DND-41 (cell line): ENCODE results near the gene UTP14C.

Experiments used
- ATAC-seq: fragments of 200-7000 bp; cut with Tn5 transposase; 3 replicates; pipeline ENCODE4 v1.9.1; 2021; ENCODE audit warnings: low read depth; ENCODE audit not compliant: insufficient read depth
- DNase-seq: peaks from one replicate; pipeline ENCODE4 v3.0.0-alpha.2; 2020
- H2AFZ ChIP-seq: 2 replicates; pipeline ENCODE4 v1.6.0; 2012; ENCODE audit warnings: low read depth, low read length
- H3K27ac ChIP-seq: 2 replicates; pipeline ENCODE4 v1.5.1; 2012; ENCODE audit warnings: low read length, inconsistent platforms
- H3K27me3 ChIP-seq: fragments of 200-600 bp; sonication (generic); 2 replicates; pipeline ENCODE4 v1.6.0; 2012; ENCODE audit warnings: low read length, mild to moderate bottlenecking, inconsistent platforms; ENCODE audit not compliant: insufficient read depth, poor library complexity
- H3K36me3 ChIP-seq: 2 replicates; pipeline ENCODE4 v1.5.1; 2012; ENCODE audit warnings: low read length, inconsistent platforms; ENCODE audit not compliant: insufficient read depth
- H3K4me1 ChIP-seq: 2 replicates; pipeline ENCODE4 v1.5.1; 2012; ENCODE audit warnings: mild to moderate bottlenecking, low read length; ENCODE audit not compliant: insufficient read depth
- H3K4me2 ChIP-seq: 2 replicates; pipeline ENCODE4 v1.6.0; 2012; ENCODE audit warnings: mild to moderate bottlenecking, moderate library complexity, low read length, inconsistent platforms; ENCODE audit not compliant: insufficient read depth
- H3K4me3 ChIP-seq, 2 experiments: fragments of 200-600 bp in 1 of 2; shearing (Covaris generic) in 1 of 2; 2 replicates each; pipeline ENCODE4 v1.5.1; 2012 to 2016; ENCODE audit warnings: inconsistent platforms in 2 of 2, low read length in 2 of 2, mild to moderate bottlenecking in 2 of 2, low read depth in 1 of 2, moderate library complexity in 1 of 2
- H3K79me2 ChIP-seq: 2 replicates; pipeline ENCODE4 v1.6.0; 2012; ENCODE audit warnings: low read length, inconsistent platforms; ENCODE audit not compliant: insufficient read depth
- H3K9ac ChIP-seq: 2 replicates; pipeline ENCODE4 v1.6.0; 2012; ENCODE audit warnings: low read depth, mild to moderate bottlenecking, inconsistent platforms, low read length, moderate library complexity
- H3K9me3 ChIP-seq: 2 replicates; pipeline ENCODE4 v1.5.1; 2012; ENCODE audit warnings: low read length, moderate library complexity, mild to moderate bottlenecking, inconsistent platforms; ENCODE audit not compliant: insufficient read depth, severe bottlenecking
- H4K20me1 ChIP-seq: 2 replicates; pipeline ENCODE4 v1.6.0; 2012; ENCODE audit warnings: low read length; ENCODE audit not compliant: insufficient read depth
- CTCF ChIP-seq: IDR thresholded peaks from 2 replicates; pipeline ENCODE4 v1.5.1; 2012; ENCODE audit warnings: borderline replicate concordance, low read length, moderate library complexity, mild to moderate bottlenecking; ENCODE audit not compliant: poor library complexity, severe bottlenecking; ENCODE audit errors: extremely low read depth
- EZH2 ChIP-seq: IDR thresholded peaks from 3 replicates; pipeline ENCODE4 v1.6.1; 2012; ENCODE audit warnings: borderline replicate concordance, low read depth, mild to moderate bottlenecking, moderate library complexity, low read length, inconsistent platforms; ENCODE audit not compliant: severe bottlenecking

The UTP14C gene

GRCh38 chr13:52004511-52005170 is 19.9 kb upstream of the UTP14C start:
- Histone ChIP-seq H3K9ac (no peak overlapping the region), H3K9me3 (no peaks in the 10 kb centered on the region), H3K4me2 (no peak overlapping the region), H4K20me1 (no peaks in the 10 kb centered on the region; the same call in 1 of the 2 replicates), H3K79me2 (no peaks in the 10 kb centered on the region), H3K27me3 (peaks cover 17% of the 10 kb centered on the region), H2AFZ (no peak overlapping the region), H3K36me3 (no peaks in the 10 kb centered on the region), H3K4me3 (no peak overlapping the region), H3K4me1 (no peaks in the 10 kb centered on the region), H3K27ac (no peak overlapping the region)
- DNase-seq = no peak
- no peak for ATAC-seq
- no peak for TF ChIP-seq CTCF
- no peak for TF ChIP-seq EZH2

GRCh38 chr13:52005841-52006522 is 18.5 kb upstream of the UTP14C start:
- Histone ChIP-seq H3K36me3 (no peaks in the 10 kb centered on the region), H3K4me3 (no peak overlapping the region), H3K27me3 (peaks cover 30% of the 10 kb centered on the region), H3K4me1 (peaks cover 4% of the 10 kb centered on the region), H3K27ac (no peak overlapping the region), H3K9ac (no peak overlapping the region), H3K9me3 (no peaks in the 10 kb centered on the region), H3K4me2 (no peak overlapping the region), H3K79me2 (no peaks in the 10 kb centered on the region), H2AFZ (no peak overlapping the region), H4K20me1 (no peaks in the 10 kb centered on the region; the same call in 1 of the 2 replicates)
- ATAC-seq (no peak), DNase-seq (no peak)
- TF ChIP-seq EZH2 = no peak
- TF ChIP-seq CTCF = no peak

- Histone ChIP-seq H3K36me3 (no peaks in the 10 kb centered on the region), H3K9me3 (no peaks in the 10 kb centered on the region), H3K4me2 (no peak overlapping the region), H3K79me2 (no peaks in the 10 kb centered on the region), H3K9ac (no peak overlapping the region), H3K27ac (no peak overlapping the region), H3K4me1 (peaks cover 11% of the 10 kb centered on the region), H4K20me1 (no peaks in the 10 kb centered on the region; the same call in 1 of the 2 replicates), H3K4me3 (no peak overlapping the region), H3K27me3 (peaks cover 37% of the 10 kb centered on the region), H2AFZ (no peak overlapping the region)
- no peak for DNase-seq
- no peak for TF ChIP-seq EZH2
- TF ChIP-seq CTCF = no peak
- ATAC-seq = no peak
These were observed 17.8 kb upstream of the UTP14C start for GRCh38 chr13:52006523-52007245.
